K562 (cell line): ENCODE measurements around the gene PKLR.

Source experiments
- EP300 ChIP-seq: IDR thresholded peaks from 2 replicates; pipeline ENCODE4 v1.6.1; 2012; ENCODE audit warnings: low read length, improper control_type of control experiment
- HCFC1 ChIP-seq: IDR thresholded peaks from 2 replicates; pipeline ENCODE4 v1.6.1; 2012; ENCODE audit warnings: low read depth, low read length, improper control_type of control experiment
- KLF10 ChIP-seq: fragments of 250-450 bp; sonication (Bioruptor Pico); IDR thresholded peaks from 2 replicates; pipeline ENCODE4 v1.6.1; 2021; ENCODE audit warnings: matching md5 sums
- RHOXF2B ChIP-seq: fragments of 250-450 bp; sonication (Bioruptor Pico); conservative IDR thresholded peaks from 2 replicates; pipeline ENCODE4 v1.5.1; 2021
- SNIP1 ChIP-seq: fragments of 450-650 bp; IDR thresholded peaks from 2 replicates; pipeline ENCODE4 v1.7.1; 2017; ENCODE audit warnings: low read depth, mild to moderate bottlenecking
- TFAM ChIP-seq: fragments of 250-450 bp; sonication (Bioruptor Pico); conservative IDR thresholded peaks from 2 replicates; pipeline ENCODE4 v1.5.0; 2021; ENCODE audit warnings: mild to moderate bottlenecking, moderate library complexity
- ZBED1 ChIP-seq: IDR thresholded peaks from 2 replicates; pipeline ENCODE4 v1.6.1; 2014
- TF ChIP-seq, protein P1 (sequence below), 2 experiments: fragments of 450-650 bp in 1 of 2; sonication (generic) in 1 of 2; formaldehyde crosslinking in 1 of 2; IDR thresholded peaks in 1 of 2; conservative IDR thresholded peaks in 1 of 2; 2 replicates each; pipeline versions ENCODE4 v1.6.1 to v1.8.1; 2016 to 2023; ENCODE audit warnings: mild to moderate bottlenecking in 2 of 2, moderate library complexity in 2 of 2, inconsistent platforms in 1 of 2, missing genetic modification reagents in 1 of 2

DNA sequence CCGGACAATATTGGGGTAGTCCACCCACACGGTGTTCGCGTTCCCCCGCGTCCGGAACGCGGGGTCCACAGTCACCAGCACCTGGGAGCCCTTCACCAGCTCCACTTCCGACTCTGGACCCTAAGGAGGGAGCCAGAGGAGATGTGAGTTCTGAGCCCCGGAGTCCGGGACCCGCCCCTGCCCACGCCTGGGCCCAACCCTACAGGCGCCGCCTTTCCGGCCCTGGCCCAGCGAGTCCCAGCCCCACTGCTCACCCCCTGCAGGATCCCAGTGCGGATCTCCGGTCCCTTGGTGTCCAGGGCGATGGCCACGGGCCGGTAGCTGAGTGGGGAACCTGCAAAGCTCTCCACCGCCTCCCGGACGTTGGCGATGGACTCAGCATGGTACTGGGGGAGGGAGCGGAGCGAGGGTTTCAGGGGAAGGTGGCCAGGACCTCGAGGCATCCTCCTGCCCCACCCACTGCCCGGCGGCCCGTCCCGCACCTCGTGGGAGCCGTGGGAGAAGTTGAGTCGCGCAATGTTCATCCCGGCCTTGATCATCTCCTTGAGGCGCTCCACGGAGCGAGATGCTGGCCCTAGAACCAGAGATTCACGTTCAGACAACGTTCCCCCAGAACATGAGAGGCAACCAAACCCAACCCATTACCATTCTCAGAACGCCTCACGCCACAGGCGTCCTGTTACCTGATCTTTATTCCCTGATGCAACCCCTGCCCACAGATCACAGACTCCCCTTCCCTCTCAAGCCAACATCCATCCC lies 5.9 kb downstream of the PKLR start:
- TF ChIP-seq ZBED1 (no peak), SNIP1 (no peak), TFAM (CRISPR knock-in tag) (no peak), KLF10 (CRISPR knock-in tag) (no peak), EP300 (no peak), RHOXF2B (CRISPR knock-in tag) (no peak), HCFC1 (no peak)
- TF ChIP-seq, protein P1, sequence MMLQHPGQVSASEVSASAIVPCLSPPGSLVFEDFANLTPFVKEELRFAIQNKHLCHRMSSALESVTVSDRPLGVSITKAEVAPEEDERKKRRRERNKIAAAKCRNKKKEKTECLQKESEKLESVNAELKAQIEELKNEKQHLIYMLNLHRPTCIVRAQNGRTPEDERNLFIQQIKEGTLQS (IDR thresholded peaks at IDR 0.05) = no peak
- TF ChIP-seq, protein P1 (CRISPR knock-in tag; conservative IDR thresholded peaks at IDR 0.05) = no peak
